Hindlimb muscle (tissue), 1 donor: ENCODE measurements around the gene CYCS. TPM values are rescaled to one million over a fixed set of nuclear protein-coding genes. Genes with fewer than 3 reads are reported as not detected.

Source experiments
- DNase-seq: peaks from one replicate; pipeline ENCODE4 v3.0.0-alpha.2; 2013
- polyA plus RNA-seq: library from polyadenylated mRNA; unstranded; fragments of 120-200 nt; gene quantifications from one replicate; pipeline ENCODE4 v1.2.1, GENCODE V29; 2013; ENCODE audit not compliant: insufficient read length

The CYCS gene
- polyA plus RNA-seq, result 115 TPM

DNA sequence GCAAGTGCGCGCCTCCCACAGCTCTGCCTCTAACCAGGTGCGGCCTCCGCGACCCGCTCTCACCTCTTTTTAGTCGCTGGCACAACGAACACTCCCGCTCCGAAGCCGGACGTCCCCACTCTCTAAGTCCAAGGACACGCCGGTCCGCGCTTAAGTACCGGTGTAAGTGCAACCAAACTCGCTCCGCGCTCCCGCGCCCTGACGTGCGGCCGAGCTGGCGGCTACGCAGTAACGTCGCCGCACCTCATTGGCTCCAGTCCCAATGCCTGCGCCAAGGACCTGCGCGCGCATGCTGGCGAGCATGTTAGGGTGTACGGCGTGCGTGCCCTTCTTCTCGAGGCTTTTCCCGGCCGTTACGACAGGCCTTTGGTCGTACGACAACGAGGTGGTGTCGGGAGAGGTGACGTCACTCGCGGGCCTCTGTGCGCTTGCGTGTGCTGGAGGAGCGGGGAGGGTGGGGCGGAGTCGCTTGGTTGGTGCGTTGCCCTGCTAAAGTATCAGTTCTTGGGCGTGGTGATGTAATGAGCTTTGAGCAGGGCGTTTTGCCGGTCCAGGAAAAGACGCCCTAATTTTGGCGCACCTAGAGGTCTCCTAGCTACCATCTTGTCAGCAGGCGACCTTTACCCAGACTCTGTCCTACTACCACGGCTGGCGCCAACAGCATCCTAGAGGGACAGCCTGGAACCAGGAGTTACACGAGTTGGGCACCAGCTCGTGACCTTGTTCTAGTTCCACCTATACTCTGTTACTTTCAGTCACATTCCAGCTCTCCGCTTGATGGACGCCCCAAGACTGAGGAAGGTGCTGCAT is at the start of gene CYCS:
TSS of gene CYCS (minus strand) at position 124 of the 810 bp plus-strand sequence. CDS start 1,141 bp downstream, outside the sequence.
- peak; percentile 100 for DNase-seq

DNA sequence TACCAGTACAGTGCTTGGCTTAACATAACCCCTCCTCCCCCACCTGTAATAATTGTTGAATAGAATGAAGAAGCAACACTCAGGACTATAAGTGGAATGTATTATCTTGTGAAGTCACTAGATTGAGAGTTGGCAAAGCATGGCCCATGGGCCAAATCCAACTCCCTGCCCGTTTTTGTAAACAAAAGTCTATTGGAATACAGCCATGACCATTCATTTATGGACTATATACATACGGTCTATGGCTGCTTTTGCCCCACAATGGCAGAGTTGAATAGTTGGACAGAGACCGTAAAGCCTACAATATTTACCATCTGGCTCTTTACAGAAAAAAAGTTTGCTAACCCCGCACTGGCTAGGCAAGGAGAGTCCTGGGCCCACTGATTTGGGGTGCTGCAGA is 48.1 kb upstream of the CYCS start:
- DNase-seq, result no peak

DNA sequence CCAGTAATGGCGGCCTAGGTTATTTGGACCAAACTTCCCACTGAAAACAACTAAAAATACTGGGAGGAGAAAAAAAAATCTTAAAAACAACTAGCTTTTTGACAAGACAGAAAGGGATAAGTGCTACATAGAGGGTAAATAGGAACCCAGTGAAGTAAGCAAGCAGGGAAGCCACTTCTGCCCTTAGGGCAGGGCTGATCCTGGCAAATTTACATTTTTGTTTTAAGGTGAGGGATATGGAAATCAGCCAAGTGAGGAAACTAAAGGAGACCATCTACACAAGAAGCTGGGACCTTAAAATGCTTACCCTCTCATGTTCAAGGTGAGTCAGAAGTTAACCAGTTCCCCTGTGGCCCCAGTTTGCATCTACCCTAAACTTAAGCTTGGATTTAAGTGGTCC is 46.5 kb upstream of the CYCS start:
- no peak for DNase-seq

DNA sequence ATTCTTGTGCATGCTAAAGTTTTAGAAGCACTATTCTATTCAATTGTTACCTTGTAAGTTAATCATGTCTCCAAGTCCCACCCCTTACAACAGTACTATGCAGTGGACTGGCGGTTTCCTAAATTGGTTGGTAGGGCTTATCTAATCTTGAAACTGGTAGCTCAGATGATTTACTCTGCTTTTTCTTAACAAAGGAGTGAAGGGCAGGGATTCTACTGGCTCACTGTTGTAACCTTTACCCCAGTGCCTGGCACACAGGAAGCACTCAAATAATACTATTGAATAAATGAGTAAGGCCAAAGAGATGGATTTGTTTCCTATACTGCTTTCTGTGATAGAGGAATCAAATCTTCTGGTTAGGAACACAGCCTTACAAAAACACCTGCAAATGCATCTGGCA is 46.0 kb upstream of the CYCS start:
- DNase-seq, result no peak

DNA sequence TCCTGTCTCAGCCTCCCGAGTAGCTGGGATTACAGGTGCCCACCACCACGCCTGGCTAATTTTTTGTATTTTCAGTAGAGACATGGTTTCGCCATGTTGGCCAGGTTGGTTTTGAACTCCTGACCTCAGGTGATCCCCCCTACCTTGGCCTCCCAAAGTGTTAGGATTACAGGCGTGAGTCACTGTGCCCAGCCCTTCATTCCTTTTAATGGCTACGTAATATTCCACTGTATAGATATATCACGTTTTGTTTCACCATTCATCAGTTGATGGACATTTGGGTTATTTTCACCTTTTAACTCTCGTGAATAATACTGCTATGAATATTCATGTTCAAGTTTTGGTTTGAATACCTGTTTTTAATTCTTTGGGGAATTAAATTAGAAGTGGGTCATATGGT is 44.6 kb upstream of the CYCS start:
- DNase-seq, result no peak

DNA sequence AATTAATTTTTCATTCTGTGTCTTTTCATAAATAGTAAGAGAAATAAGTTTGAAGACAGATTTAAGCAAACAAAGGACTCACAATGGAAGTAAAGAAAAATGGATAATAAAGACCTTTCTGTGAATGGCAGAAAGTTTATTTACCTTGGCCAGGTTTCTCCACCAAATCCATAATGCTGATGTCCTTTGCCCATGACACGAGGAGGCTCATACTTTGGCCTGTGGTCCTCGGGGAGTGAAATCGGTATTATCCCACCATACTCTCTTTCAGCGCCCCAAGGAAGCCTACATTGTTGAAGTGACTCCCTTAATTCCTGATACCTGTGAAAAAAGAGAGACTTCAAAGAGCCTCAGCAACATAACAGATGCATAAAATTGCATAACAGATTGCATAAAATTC is 43.1 kb upstream of the CYCS start:
- no peak for DNase-seq

DNA sequence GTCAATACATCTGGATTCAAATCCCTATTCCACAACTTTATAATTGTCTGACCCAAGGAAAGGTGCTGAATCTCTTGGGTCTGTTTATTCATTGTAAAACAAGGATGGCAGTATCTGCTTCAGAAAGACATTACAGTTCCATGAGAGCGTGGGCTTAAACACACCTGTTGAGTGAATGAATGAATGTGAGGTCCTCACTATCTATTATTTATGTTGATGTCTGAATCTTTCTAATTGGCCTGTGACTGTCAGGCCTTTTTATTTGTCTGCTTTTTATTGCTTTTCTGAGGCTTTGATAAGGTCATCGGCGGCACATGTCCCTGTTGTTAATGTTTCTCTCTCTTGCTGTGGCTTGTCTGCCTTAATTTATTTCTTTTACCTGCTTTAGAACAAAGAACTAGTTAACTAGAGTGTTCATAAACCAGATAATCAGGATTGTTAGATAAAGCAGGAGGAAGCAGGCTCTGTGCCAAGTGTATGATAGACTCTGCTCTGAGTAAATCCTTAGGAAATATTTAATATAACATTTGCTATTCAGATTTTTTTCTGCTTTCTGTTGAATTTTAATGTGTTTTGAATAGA is 42.3 kb upstream of the CYCS start:
- no peak for DNase-seq

DNA sequence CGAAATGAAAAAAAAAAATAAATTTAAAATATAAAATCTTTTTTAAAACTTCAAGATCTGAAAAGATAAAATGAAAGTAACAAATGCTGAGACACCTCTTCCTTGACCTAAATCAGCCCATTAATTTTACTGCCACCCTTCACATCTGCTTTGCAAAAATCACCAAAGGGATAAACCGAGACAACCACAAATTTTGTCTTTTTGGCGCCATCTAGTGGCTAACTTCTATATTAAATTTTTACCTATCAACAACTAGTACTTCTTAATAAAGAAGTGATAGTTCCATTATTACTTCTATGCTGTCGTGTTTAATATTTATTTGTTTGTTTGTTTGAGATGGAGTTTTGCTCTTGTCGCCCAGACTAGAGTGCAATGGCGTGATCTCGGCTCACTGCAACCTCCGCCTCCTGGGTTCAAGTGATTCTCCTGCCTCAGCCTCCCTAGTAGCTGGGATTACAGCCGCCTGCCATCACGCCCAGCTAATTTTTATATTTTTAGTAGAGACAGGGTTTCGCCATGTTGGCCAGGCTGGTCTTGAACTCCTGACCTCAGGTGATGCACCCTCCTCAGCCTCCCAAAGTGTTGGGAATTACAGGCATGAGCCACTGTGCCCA is 35.0 kb upstream of the CYCS start:
- peak; percentile 20 for DNase-seq

DNA sequence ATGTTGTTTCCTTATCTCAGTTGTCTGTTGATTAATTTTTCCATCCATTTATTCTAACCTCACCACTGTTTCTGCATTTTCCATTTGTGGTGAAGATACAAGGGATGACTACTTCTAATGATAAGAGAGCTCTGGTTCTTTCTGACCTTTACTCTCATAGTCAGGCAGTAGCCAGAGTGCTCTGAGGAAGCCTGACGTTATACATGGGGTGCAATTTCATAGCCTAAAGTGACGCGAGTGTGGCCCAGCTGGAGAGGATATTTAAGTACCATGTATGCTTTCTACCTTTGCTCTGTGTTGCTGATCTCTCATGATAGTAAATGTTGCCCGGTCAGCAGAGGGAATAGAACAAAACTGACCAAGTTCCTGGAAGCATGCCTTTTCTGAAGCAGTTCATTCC is 33.9 kb upstream of the CYCS start:
- DNase-seq, result no peak

DNA sequence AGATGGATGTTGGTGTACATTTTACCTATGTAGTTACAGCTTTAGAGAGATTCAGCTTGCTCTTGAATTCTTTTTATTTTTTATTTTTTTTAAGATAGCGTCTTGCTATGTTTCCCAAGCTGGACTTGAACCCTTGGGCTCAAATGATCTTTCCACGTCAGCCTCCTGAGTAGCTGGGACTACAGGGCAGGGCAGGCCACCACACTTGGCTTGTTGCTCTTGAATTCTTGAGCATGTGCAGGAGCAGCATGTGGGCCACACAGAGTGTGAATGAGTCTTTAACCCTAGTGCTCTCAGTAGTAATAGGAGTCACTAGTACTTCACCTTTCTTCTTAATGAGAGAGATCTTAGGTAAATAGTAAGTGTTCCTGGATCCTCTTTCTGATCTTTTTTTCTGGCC is 26.7 kb upstream of the CYCS start:
- DNase-seq, result no peak

DNA sequence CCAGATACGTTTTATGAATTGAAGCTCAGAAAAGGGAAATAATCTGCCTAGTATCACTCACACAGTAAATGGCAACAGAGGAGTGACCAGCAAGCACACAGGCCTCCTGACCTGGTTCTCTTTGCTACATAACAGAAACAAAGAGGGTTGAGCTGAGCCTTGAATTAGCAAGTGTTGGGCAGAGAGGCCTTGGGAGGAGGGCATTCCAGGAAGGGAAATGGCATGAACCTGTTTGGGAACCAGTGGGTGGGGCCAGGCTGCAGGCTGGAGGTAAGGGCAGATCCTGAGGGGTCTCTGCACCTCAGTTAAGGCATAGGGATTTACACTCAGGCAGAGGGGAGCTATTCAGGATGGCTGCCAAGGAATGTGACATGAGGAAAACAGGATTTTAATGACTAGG is 24.8 kb upstream of the CYCS start:
- no peak for DNase-seq

DNA sequence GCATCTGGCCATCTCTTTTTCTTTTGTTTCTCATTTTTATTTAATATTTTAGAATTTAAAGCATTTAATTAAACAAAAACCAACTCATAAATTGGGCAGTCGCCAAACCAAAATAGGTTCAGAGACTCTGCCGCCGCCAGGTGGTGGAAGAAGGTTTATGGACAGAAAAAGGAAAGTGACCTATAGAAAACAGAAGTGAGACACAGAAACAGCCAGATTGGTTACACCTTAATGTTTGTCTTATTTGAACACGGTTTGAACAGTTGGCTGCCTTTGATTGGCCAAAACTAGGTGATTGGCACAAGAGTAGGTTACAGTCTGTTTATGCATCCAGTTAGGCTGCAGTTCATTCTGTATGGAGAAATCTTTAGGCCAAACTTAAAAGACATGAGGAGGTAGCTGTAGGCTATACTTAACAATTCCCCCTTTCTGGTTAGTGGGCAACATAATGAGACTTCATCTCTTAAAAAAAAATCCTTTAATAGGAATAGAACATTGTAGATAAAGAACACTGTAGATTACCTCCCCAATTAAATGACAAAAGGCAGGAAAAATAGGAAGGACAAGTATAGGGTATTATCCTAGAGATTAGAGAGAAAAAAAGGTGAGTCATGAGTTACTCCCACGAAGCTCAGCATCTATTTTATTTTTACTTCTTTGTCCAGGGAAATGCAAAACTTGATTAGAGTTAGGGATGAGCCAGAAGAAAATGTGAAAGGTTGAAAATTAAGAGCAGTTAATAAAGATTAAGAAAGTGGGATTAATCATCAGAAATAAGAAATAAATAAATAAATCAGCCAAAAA is 23.9 kb upstream of the CYCS start:
- no peak for DNase-seq

DNA sequence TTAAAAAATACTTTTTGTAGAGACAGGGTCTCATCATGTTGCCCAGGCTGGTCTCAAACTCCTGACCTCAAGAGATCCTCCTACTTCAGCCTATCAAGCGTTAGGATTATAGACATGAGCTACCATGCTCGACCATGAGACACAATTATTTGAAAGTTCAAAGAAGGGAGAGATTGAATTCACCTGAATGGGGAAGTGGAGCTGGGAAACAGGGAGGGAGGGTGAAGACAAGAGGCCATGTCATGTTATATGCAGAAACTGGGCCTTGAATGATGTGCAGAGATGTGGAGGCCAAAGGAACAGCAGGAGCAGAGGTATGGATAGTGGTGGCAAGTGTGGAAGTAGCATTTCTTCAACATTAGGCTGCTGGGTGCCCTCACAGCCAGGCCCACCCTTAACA is 18.7 kb upstream of the CYCS start:
- no peak for DNase-seq

DNA sequence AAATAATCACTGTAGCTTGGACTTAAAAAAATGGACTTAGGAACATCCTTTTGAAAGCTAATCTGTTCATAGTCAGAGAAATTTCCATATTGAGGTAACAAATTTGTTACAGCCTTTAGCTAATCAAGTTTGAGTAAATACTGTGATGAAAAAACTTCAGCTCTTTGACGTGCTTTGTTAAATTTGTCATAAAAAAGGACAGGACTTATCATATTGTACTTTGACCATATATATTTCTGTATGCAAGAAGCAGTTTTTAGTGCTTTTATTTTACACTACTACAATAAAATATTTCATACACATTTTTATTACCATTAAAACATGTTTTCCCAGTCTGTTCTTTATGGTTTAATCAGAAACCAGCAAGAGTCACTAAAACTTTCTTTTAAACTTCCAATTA is 14.5 kb upstream of the CYCS start:
- DNase-seq, result no peak

DNA sequence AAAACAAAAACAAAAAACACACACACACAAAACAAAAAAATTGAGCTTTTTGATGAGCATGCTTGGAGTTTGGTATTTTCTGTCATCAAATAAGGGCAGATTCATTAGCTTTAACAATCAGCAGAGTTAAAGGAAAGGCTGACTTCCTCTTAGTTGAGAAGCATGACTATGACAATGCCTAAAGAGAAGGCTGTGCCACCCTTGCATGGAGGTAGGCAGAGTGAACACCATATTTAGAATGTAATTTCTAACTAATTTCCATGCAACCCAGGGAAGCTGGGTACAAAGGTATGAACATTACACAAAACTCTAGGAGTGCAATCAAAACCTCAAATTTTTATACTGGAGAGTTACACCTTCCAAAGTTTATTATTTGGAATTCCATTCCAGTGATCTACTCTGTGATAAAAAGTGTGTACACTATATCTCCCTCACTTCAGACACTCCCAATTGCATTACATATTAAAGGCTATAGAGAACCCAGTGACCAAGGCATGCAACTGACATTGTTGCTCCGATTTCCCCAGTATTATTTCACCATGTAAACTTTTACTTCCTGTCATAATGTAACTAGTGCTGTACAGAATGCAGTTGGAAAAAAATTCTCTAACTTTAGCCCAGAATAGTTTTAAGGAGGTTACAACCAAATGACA is 9.4 kb upstream of the CYCS start:
- no peak for DNase-seq

DNA sequence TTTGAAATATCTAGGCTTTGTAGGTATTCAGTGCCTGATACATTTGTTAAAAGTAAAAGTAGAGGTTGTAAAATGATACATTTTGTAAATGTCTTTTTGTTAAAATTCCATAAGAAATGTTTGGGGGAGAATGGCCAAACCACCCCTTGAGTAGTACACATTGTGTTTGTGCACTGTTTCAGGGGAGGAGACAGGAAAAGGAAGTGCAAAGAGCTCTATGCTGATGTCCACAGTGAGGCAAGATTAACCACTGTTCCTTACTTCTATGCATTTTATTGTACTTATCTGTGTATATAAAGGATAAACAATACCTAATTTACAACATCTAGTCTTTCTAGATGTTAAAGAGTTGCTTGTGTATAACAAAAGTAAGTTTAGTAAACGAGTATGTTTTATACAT is 7.4 kb upstream of the CYCS start:
- no peak for DNase-seq

DNA sequence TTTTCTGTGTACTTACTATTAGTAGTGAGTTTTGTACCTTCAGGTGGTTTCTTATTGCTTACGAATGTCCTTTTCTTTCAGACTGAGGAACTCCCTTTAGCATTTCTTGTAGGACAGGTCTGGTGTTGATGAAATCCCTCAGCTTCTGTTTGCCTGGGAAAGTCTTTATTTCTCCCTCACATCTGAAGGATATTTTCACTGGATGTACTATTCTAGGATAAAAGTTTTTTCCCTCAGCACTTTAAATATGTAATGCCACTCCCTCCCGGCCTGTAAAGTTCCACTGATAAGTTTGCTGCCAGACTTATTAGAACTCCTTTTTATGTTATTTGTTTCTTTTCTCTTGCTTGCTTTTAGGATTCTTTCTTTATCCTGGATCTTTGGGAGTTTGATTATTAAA is 1.7 kb upstream of the CYCS start:
- no peak for DNase-seq

DNA sequence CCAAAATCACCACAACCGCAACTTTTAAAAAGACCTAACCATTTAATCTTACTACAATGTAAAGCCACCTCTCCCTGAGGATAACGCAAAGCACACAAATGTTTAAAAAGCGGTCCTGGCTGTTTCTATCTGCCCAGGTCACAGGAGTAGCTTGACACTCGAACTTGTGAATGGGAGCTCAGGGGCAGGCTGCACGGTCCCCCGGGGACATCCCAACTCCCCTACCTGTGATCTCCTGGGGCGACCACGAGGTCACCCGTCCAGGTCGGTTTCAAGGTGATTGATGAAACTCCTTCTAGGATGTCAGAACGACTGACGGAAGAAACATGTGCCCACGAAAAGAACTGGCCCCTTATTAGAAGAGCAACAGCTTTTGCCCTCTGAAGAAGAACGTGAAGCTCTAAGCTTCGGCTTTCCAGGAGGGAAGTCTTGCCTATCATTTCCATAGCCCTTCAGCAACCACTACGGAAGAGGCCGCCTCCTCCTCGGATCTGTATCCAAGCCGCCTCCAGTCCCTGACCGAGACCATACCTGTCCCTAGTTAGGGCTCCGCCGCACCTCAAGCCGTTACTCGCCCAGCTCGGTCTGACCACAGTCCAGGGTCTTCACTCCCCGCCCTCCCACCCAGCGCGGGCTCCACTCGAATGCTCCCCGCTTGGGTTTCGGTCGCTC is 459 bp downstream of the CYCS start:
- peak; percentile 28 for DNase-seq

DNA sequence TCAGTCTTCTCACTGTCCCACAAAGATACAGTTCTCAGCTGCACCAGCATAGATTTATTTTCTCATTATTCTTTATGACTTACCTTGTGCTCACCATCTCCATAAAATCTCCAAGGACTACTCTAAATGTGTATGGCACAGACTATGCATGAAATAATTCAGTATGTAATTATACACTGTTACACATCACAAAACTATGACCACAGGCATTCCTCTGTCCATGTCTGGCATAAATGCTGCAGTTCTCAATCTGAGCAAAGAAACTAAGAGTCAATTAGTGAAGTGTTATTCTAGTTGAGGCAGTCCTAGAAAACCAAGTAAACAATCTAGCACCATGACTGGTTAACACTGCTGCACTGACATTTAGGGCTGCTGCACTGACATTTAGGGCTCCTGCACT is 2.7 kb downstream of the CYCS start:
- DNase-seq, result no peak

DNA sequence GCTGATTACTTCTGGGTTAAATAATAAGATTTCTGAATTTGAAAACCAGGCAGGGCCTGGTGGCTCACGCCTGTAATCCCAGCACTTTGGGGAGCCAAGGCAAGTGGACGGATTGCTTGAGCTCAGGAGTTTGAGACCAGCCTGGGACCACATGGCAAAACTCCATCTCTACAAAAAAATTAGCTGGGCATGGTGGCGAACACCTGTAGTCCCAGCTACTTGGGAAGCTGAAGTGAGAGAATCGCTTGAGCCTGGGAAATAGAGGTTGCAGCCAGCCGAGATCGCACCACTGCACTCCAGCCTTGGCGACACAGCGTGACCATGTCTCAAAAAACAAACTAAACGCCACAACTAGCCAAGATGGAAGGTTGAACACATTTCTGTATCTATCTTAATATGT is 3.5 kb downstream of the CYCS start:
- DNase-seq, result no peak

DNA sequence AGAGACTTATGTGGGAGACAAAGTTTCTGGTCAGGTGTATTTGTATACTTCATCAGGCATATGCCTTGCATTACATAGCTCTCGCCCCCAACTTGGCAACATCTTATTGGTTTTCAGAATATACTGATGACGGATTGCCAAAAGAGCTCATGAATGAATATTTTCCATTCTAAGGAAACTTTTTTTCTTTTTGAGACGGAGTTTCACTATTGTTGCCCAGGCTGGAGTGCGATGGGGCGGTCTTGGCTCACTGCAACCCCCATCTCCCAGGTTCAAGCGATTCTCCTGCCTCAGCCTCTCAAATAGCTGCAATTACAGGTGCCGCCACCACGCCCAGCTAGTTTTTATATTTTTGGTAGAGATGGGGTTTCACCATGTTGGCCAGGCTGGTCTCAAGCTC is 6.0 kb downstream of the CYCS start:
- DNase-seq, result no peak
